ENCODE measurements around the gene DCAF17. TPM values are rescaled to one million over a fixed set of nuclear protein-coding genes. Genes with fewer than 3 reads are reported as not detected.

DCAF17 gene
- total RNA-seq, 4 donors from 2014 or later = 8.3 to 18.1 (median 13.0) TPM

GRCh38 chr2:171430516-171431410, 3.3 kb upstream of the DCAF17 start:
- Histone ChIP-seq H3K27me3 (no peaks in the 10 kb centered on the region), H3K4me3 (peak overlapping the region in 1 of 4 donors; percentile 45), H3K36me3 (no peaks in the 10 kb centered on the region), H3K27ac (peak overlapping the region; percentile 65 to 99 (median 96)), H3K4me1 (peaks cover 14 to 52% (median 24%) of the 10 kb centered on the region in 3 donors), H3K9me3 (no peaks in the 10 kb centered on the region)
- no peak for DNase-seq
- no peak for TF ChIP-seq CTCF (IDR thresholded peaks at IDR 0.05)
- no peak for TF ChIP-seq POLR2A (IDR thresholded peaks at IDR 0.05)
- WGBS, 2 donors = 65 to 75% methylated on average over 3 to 6 of the region's 7 CpGs
- intact Hi-C loops (cut with DNase I) = no loop called here

GRCh38 chr2:171431677-171432167, 2.3 kb upstream of the DCAF17 start:
- intact Hi-C loops (cut with DNase I) = no loop called here
- Histone ChIP-seq H3K4me1 (peaks cover 14 to 52% (median 24%) of the 10 kb centered on the region in 3 donors), H3K4me3 (peak overlapping the region in 3 of 4 donors; percentile 1 to 45 (median 5)), H3K27ac (peak overlapping the region; percentile 65 to 99 (median 96)), H3K36me3 (peaks cover 0 to 9% (median 0%) of the 10 kb centered on the region in 3 donors), H3K27me3 (no peaks in the 10 kb centered on the region), H3K9me3 (no peaks in the 10 kb centered on the region)
- WGBS, 2 donors = 79 to 89% methylated on average over 4 of the region's 9 CpGs
- no peak for DNase-seq
- no peak for TF ChIP-seq CTCF (IDR thresholded peaks at IDR 0.05)

GRCh38 chr2:171432206-171432968, 1.6 kb upstream of the DCAF17 start:
- Histone ChIP-seq H3K4me1 (peaks cover 14 to 52% (median 24%) of the 10 kb centered on the region in 3 donors), H3K36me3 (peaks cover 0 to 15% (median 0%) of the 10 kb centered on the region in 3 donors), H3K27me3 (no peaks in the 10 kb centered on the region), H3K4me3 (peak overlapping the region; percentile 67 to 91 (median 83)), H3K9me3 (no peaks in the 10 kb centered on the region), H3K27ac (peak overlapping the region; percentile 94 to 99 (median 98))
- WGBS, 2 donors = 27 to 33% methylated on average over 4 of the region's 4 CpGs
- intact Hi-C loops (cut with DNase I) = no loop called here
- TF ChIP-seq POLR2A (IDR thresholded peaks at IDR 0.05) = no peak
- TF ChIP-seq CTCF (IDR thresholded peaks at IDR 0.05) = no peak
- no peak for DNase-seq

GRCh38 chr2:171432969-171433762, 860 bp upstream of the DCAF17 start:
- Histone ChIP-seq H3K4me1 (peaks cover 14 to 52% (median 24%) of the 10 kb centered on the region in 3 donors), H3K4me3 (peak overlapping the region; percentile 67 to 91 (median 83)), H3K27ac (peak overlapping the region; percentile 94 to 99 (median 98)), H3K9me3 (no peaks in the 10 kb centered on the region), H3K27me3 (no peaks in the 10 kb centered on the region), H3K36me3 (peaks cover 0 to 23% (median 0%) of the 10 kb centered on the region in 3 donors)
- 11 to 15% methylated on average over 20 of the region's 20 CpGs for WGBS, 2 donors
- intact Hi-C loops (cut with DNase I) = no loop called here
- no peak for DNase-seq
- no peak for TF ChIP-seq POLR2A (IDR thresholded peaks at IDR 0.05)
- TF ChIP-seq CTCF (IDR thresholded peaks at IDR 0.05) = peak in 1 of 6 experiments; percentile 8
